Ishikawa (cell line): ENCODE data around the gene MYO15A.

Source experiments
- CEBPB ChIP-seq: IDR thresholded peaks from 2 replicates; pipeline ENCODE4 v1.6.1; 2012
- CREB1 ChIP-seq: IDR thresholded peaks from 2 replicates; pipeline ENCODE4 v1.6.1; 2012; ENCODE audit warnings: low read depth
- EGR1 ChIP-seq: IDR thresholded peaks from 2 replicates; pipeline ENCODE4 v1.6.1; 2012
- EP300 ChIP-seq: IDR thresholded peaks from 2 replicates; pipeline ENCODE4 v1.6.1; 2012; ENCODE audit warnings: borderline replicate concordance
- FOXM1 ChIP-seq: IDR thresholded peaks from 2 replicates; pipeline ENCODE4 v1.6.1; 2012; ENCODE audit warnings: low read depth, borderline replicate concordance
- NFIC ChIP-seq: IDR thresholded peaks from 2 replicates; pipeline ENCODE4 v1.6.1; 2012
- RAD21 ChIP-seq: IDR thresholded peaks from 2 replicates; pipeline ENCODE4 v1.6.1; 2012; ENCODE audit warnings: low read depth
- TAF1 ChIP-seq: IDR thresholded peaks from 2 replicates; pipeline ENCODE4 v1.6.1; 2012; ENCODE audit warnings: low read depth, mild to moderate bottlenecking
- TCF12 ChIP-seq: IDR thresholded peaks from 2 replicates; pipeline ENCODE4 v1.6.1; 2012; ENCODE audit warnings: low read depth
- TEAD4 ChIP-seq: IDR thresholded peaks from 2 replicates; pipeline ENCODE4 v1.6.1; 2012
- YY1 ChIP-seq: IDR thresholded peaks from 2 replicates; pipeline ENCODE4 v1.6.1; 2012; ENCODE audit warnings: low read depth
- ZBTB7A ChIP-seq: IDR thresholded peaks from 2 replicates; pipeline ENCODE4 v1.6.1; 2012; ENCODE audit warnings: low read depth
- TF ChIP-seq, protein P1 (sequence below): IDR thresholded peaks from 2 replicates; pipeline ENCODE4 v1.6.1; 2012
- TF ChIP-seq, protein P2 (sequence below): IDR thresholded peaks from 2 replicates; pipeline ENCODE4 v1.6.1; 2012
- TF ChIP-seq, protein P3 (sequence below): IDR thresholded peaks from 2 replicates; pipeline ENCODE4 v1.6.1; 2012; ENCODE audit warnings: low read depth, mild to moderate bottlenecking

Gene MYO15A

DNA sequence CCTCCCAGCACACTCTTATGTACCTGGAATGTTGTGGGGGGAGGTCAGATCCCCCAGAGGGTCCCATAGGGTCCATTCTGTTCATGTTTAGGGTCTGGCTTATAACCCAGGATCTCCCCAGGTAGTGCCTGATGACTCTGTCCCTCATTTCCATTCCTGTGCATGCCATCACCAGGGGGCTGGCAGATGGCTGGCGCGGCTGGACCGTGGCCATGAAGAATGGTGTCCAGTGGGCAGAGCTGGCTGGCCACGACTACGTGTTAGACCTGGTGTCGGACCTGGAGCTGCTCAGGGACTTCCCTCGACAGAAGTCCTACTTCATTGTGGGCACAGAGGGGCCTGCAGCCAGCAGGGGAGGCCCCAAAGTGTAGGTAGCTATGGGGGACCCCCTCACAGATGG, 40.0 kb downstream of the MYO15A start:
- no peak for TF ChIP-seq CREB1
- TF ChIP-seq NFIC: no peak
- no peak for TF ChIP-seq EGR1
- TF ChIP-seq EP300: no peak
- no peak for TF ChIP-seq TAF1
- TF ChIP-seq YY1: no peak
- TF ChIP-seq ZBTB7A: no peak
- TF ChIP-seq FOXM1: no peak
- no peak for TF ChIP-seq TCF12

DNA sequence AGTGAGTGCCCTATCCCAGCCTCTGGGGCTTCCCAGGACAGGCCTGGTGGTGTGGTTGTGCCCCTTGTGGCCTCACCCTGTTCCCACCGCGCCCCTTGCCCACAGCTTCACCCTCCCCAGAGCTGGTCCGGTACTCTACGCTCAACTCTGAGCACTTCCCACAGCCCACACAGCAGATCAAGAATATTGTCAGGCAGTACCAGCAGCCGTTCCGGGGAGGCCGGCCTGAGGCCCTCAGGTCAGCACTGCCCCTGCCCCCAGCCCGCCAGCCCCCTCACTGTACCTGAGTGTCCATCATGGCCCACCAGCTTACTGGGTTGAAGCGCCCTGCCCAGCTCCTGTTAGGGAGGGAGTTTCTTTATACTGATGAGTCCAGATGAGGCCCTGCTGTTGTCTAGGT, 42.7 kb downstream of the MYO15A start:
- TF ChIP-seq, protein P1, sequence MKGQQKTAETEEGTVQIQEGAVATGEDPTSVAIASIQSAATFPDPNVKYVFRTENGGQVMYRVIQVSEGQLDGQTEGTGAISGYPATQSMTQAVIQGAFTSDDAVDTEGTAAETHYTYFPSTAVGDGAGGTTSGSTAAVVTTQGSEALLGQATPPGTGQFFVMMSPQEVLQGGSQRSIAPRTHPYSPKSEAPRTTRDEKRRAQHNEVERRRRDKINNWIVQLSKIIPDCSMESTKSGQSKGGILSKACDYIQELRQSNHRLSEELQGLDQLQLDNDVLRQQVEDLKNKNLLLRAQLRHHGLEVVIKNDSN: no peak
- TF ChIP-seq CREB1: no peak
- no peak for TF ChIP-seq TEAD4
- no peak for TF ChIP-seq CEBPB
- no peak for TF ChIP-seq RAD21
- no peak for TF ChIP-seq ZBTB7A
- TF ChIP-seq, protein P2, sequence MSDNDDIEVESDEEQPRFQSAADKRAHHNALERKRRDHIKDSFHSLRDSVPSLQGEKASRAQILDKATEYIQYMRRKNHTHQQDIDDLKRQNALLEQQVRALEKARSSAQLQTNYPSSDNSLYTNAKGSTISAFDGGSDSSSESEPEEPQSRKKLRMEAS: no peak
- no peak for TF ChIP-seq YY1
- no peak for TF ChIP-seq EP300
- no peak for TF ChIP-seq EGR1
- TF ChIP-seq NFIC: no peak
- no peak for TF ChIP-seq FOXM1
- TF ChIP-seq TAF1: no peak
- TF ChIP-seq, protein P3, sequence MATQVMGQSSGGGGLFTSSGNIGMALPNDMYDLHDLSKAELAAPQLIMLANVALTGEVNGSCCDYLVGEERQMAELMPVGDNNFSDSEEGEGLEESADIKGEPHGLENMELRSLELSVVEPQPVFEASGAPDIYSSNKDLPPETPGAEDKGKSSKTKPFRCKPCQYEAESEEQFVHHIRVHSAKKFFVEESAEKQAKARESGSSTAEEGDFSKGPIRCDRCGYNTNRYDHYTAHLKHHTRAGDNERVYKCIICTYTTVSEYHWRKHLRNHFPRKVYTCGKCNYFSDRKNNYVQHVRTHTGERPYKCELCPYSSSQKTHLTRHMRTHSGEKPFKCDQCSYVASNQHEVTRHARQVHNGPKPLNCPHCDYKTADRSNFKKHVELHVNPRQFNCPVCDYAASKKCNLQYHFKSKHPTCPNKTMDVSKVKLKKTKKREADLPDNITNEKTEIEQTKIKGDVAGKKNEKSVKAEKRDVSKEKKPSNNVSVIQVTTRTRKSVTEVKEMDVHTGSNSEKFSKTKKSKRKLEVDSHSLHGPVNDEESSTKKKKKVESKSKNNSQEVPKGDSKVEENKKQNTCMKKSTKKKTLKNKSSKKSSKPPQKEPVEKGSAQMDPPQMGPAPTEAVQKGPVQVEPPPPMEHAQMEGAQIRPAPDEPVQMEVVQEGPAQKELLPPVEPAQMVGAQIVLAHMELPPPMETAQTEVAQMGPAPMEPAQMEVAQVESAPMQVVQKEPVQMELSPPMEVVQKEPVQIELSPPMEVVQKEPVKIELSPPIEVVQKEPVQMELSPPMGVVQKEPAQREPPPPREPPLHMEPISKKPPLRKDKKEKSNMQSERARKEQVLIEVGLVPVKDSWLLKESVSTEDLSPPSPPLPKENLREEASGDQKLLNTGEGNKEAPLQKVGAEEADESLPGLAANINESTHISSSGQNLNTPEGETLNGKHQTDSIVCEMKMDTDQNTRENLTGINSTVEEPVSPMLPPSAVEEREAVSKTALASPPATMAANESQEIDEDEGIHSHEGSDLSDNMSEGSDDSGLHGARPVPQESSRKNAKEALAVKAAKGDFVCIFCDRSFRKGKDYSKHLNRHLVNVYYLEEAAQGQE: no peak
- TF ChIP-seq TCF12: no peak

DNA sequence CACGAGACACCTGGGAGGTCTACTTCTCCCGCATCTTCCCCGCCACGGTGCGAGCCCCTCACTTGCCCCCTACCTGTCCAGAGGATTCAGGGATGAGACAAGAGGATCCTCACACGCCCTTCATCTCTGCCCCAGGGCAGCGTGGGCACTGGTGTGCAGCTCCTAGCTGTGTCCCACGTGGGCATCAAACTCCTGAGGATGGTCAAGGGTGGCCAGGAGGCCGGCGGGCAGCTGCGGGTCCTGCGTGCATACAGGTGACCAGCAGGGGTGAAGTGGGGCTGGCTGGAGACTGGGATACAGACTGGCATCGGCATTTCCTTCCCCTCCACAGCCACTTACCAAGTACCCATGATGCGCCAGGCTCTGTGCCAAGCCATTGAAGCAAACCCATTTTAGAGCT, 46.6 kb downstream of the MYO15A start:
- no peak for TF ChIP-seq CEBPB
- no peak for TF ChIP-seq ZBTB7A
- TF ChIP-seq TEAD4: no peak
- no peak for TF ChIP-seq TAF1
- TF ChIP-seq NFIC: no peak
- no peak for TF ChIP-seq EGR1
- TF ChIP-seq, protein P3: no peak
- TF ChIP-seq YY1: no peak
- TF ChIP-seq, protein P1: no peak
- TF ChIP-seq RAD21: no peak

DNA sequence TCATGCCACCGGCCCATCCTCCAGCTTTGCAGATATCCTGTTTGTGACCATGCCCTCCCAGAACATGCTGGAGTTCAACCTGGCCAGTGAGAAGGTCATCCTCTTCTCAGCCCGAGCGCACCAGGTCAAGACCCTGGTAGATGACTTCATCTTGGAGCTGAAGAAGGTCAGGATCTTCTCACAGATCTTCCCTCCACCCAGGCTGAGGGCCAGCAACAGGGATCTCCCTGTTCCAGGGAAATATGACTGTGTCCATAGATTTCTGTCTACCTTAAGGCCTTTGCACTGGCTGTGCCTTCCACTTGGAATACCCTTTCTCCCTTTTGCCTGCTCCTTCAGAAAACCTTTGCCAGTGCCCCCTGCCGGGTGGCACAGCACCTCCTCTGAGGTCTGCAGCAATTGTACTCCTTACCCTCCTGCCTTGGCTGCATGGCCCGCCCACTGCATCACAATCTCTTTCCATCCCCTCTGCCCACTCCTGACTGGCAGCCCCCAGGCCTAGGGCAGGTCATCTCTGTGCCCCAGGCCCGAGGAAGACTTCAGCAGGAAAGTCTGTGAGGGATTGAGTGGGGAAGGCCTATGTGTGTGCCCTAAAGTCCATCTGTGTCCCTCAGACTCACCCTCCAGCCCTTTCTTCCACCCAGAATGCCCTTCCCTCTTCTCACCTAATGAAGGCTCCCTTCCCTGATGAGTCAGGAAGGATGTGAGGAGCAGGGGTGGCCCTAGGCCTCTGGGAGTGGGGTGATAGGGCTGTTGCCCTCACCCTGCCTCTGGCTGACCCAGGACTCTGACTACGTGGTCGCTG, 47.8 kb downstream of the MYO15A start:
- no peak for TF ChIP-seq ZBTB7A
- TF ChIP-seq, protein P3: no peak
- TF ChIP-seq YY1: no peak
- TF ChIP-seq EGR1: no peak
- TF ChIP-seq FOXM1: no peak
- TF ChIP-seq NFIC: no peak
- no peak for TF ChIP-seq TAF1
- no peak for TF ChIP-seq TEAD4
- TF ChIP-seq CREB1: no peak
- TF ChIP-seq, protein P2: no peak
- no peak for TF ChIP-seq CEBPB

DNA sequence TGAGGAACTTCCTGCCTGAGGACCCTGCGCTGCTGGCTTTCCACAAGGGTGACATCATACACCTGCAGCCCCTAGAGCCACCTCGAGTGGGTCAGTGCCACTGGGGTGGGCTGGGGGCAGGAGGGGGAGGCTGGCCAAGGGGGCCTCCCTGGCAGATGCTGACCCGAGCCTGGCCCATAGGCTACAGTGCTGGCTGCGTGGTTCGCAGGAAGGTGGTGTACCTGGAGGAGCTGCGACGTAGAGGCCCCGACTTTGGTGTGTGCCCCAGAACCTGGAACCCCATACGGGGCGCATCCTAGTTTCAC, 48.4 kb downstream of the MYO15A start:
- TF ChIP-seq CREB1 (no peak), TEAD4 (no peak), EP300 (no peak), TCF12 (no peak), YY1 (no peak), RAD21 (no peak), CEBPB (no peak), ZBTB7A (no peak), TAF1 (no peak), NFIC (no peak), EGR1 (no peak), FOXM1 (no peak)
- TF ChIP-seq, protein P3: no peak
- TF ChIP-seq, protein P1: no peak
- TF ChIP-seq, protein P2: no peak
